Effector memory CD4-positive, alpha-beta T cell (primary cell): ENCODE measurements around the gene CDC42BPA.

ENCODE experiments used
- DNase-seq, 3 donors: peaks; one replicate each; pipeline ENCODE4 v3.0.0-alpha.2; 2020
- H3K27ac ChIP-seq: 2 replicates; pipeline ENCODE4 v1.7.0; 2013; ENCODE audit warnings: mild to moderate bottlenecking, low read length, moderate library complexity; ENCODE audit not compliant: insufficient read depth, poor library complexity, severe bottlenecking
- H3K27me3 ChIP-seq: replicated peaks from 2 replicates; pipeline ENCODE4 v1.7.0; 2013; ENCODE audit warnings: mild to moderate bottlenecking, low read length; ENCODE audit not compliant: insufficient read depth, control insufficient read depth, poor library complexity, severe bottlenecking
- H3K36me3 ChIP-seq: 2 replicates; pipeline ENCODE4 v1.7.0; 2013; ENCODE audit warnings: mild to moderate bottlenecking, low read length, moderate library complexity; ENCODE audit not compliant: control insufficient read depth, insufficient read depth
- H3K4me1 ChIP-seq: 2 replicates; pipeline ENCODE4 v1.7.0; 2013; ENCODE audit warnings: low read length, mild to moderate bottlenecking; ENCODE audit not compliant: control insufficient read depth, insufficient read depth, poor library complexity, severe bottlenecking
- H3K4me3 ChIP-seq: 2 replicates; pipeline ENCODE4 v1.7.0; 2013; ENCODE audit warnings: low read length, low read depth, mild to moderate bottlenecking; ENCODE audit not compliant: insufficient read depth, poor library complexity, severe bottlenecking
- H3K9me3 ChIP-seq: 2 replicates; pipeline ENCODE4 v1.7.0; 2013; ENCODE audit warnings: mild to moderate bottlenecking, low read length, moderate library complexity; ENCODE audit not compliant: control insufficient read depth

CDC42BPA gene

DNA sequence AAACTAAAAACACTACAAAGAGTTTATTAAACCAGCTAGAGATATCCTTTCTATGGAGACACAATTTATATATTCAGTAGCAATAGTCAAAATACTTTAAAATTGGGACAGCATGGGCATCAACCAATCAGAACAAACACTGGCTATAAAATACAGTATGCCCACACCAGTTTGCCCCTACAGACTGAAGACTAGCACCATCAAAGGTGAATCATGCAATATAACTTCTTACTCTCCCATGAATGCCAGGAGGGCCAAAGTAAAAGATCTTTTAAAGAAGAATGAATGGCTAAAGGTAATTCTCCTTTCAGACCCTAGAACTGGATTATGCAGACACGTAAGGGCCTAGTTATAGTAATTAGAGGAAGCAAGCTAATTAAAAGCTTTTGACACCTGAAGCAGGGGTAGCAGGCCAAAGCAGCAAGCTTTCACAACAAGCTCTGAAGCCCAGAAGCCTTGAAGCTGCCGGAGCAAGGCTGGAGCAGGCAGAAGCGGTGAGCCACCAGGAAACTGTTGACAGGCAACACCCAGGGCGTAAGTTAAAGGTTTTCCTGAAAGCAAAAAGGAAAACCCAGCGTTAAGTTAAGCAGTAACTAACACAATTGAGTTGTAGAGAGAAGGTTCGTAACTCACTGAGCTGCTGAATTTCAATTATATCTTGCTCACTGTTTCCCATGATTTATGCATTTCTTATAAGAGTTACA lies 99.3 kb downstream of the CDC42BPA start:
- Histone ChIP-seq H3K4me1 (no peaks in the 10 kb centered on the region), H3K27me3 (no peaks in the 10 kb centered on the region), H3K9me3 (no peaks in the 10 kb centered on the region), H3K27ac (no peak overlapping the region), H3K4me3 (no peak overlapping the region), H3K36me3 (no peaks in the 10 kb centered on the region)
- no peak for DNase-seq

DNA sequence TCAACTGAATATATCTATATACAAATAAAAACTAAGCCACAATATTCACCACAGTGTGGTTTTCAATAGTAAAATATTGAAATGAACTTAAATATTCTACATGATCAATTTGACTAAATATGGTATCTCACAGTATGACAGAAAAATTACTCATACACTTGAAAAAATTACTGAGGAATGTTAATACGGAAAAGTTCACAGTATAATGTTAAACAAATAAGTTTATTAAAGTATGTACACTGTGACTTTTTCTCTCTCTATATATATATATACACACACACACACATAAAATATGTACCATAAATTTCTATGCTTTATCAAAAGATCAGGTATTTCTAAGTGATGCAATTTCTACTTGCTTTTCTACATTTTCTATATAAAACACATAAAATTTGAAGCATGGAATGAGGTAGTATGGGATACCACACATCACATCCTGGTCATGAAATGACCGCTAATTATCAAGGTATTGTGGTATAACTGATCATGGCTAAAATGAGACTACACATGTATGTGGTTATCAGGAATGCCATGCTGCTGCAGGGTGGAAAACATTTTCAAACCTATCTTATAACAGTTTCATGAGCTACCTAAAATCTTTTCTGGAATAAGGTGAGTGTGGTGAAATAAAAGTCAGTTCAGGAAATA lies 102.3 kb downstream of the CDC42BPA start:
- Histone ChIP-seq H3K4me1 (no peaks in the 10 kb centered on the region), H3K27me3 (no peaks in the 10 kb centered on the region), H3K4me3 (no peak overlapping the region), H3K9me3 (no peaks in the 10 kb centered on the region), H3K36me3 (no peaks in the 10 kb centered on the region), H3K27ac (no peak overlapping the region)
- no peak for DNase-seq

DNA sequence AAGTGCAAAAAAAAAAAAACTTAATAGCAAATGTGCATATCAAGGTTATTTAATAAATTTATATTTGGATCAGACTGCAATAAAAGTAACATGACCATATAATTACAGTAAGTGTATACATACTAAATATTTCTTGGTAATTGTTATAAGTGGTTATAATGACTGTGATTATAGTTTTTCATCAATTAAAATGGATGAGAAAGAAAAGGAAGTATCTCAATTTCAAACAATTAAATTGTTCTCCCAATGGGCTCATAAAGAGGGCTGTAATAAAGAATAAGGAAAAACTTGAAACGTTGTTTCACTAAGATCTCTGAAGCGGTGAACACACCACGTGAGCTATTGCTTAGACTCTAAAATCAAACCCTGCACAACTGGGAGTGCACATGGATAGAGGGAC lies 104.1 kb downstream of the CDC42BPA start:
- no peak for DNase-seq
- no peaks in the 10 kb centered on the region for H3K27me3 ChIP-seq
- no peaks in the 10 kb centered on the region for H3K36me3 ChIP-seq
- H3K27ac ChIP-seq, result no peak overlapping the region
- H3K4me1 ChIP-seq, result no peaks in the 10 kb centered on the region
- H3K9me3 ChIP-seq, result no peaks in the 10 kb centered on the region
- H3K4me3 ChIP-seq, result no peak overlapping the region

DNA sequence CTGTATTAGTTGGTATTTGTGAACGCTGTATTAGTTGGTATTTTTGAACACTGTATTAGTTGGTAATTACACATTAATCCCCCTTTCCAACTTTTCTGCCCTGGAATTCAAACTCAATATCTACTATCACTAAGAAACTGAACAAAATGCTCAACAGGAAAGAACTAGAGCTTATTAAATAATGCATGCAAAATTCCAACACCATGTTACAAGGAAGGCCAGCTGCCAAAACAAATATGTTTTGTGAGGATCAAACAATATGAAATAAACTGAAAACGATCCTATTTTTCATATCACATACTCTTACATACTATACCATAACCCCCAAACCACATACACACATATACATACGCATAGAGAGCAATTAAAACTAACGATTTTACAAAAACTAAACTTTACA lies 104.9 kb downstream of the CDC42BPA start:
- no peak for DNase-seq

DNA sequence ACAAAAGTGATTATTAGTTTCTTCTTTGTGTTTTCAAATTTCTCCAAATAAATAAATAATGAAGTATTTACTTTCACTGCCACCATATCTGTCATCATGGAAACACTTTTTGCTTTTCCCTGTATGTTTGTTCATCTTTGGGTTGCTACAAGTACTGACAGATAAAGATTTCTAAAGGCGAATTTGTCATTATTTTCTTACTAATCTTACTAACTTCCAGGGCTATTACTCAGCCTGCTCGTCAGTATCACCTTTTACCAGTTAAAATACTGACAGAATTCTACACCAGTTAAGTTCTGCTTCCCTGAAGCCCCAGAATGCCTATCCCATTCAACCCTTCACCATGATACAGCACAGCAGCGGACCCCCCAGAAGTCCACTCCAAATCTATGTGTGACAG lies 106.1 kb downstream of the CDC42BPA start:
- Histone ChIP-seq H3K4me3 (no peak overlapping the region), H3K9me3 (no peaks in the 10 kb centered on the region), H3K27me3 (no peaks in the 10 kb centered on the region), H3K4me1 (no peaks in the 10 kb centered on the region), H3K27ac (no peak overlapping the region), H3K36me3 (no peaks in the 10 kb centered on the region)
- DNase-seq, result no peak

More for the DNA sequence above, 104.9 kb downstream of the CDC42BPA start:
- H3K27me3 ChIP-seq, result no peaks in the 10 kb centered on the region
- H3K36me3 ChIP-seq, result no peaks in the 10 kb centered on the region
- H3K9me3 ChIP-seq, result no peaks in the 10 kb centered on the region
- no peak overlapping the region for H3K4me3 ChIP-seq
- H3K4me1 ChIP-seq, result no peaks in the 10 kb centered on the region
- no peak overlapping the region for H3K27ac ChIP-seq

DNA sequence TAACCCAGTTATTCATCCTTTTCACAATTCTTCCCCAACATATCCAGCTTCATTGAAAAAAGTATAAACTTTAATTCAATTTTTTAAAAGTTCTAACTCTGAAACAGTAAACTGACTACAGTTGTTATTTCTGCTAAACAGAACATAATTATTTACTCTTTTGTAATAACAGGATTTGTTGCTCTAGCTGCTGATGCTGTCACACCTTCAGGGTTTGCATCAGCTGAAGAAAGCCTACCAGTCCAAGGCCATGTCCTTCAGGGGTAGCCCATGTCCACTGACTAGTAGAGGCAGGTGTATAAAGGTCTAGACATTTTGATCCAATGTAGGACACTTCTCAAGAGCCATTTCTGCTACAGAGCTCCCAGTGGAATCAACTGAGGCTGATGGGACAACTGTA lies 107.7 kb downstream of the CDC42BPA start:
- no peak overlapping the region for H3K4me3 ChIP-seq
- no peaks in the 10 kb centered on the region for H3K36me3 ChIP-seq
- no peaks in the 10 kb centered on the region for H3K4me1 ChIP-seq
- no peak for DNase-seq
- H3K27me3 ChIP-seq, result no peaks in the 10 kb centered on the region
- no peaks in the 10 kb centered on the region for H3K9me3 ChIP-seq
- no peak overlapping the region for H3K27ac ChIP-seq

DNA sequence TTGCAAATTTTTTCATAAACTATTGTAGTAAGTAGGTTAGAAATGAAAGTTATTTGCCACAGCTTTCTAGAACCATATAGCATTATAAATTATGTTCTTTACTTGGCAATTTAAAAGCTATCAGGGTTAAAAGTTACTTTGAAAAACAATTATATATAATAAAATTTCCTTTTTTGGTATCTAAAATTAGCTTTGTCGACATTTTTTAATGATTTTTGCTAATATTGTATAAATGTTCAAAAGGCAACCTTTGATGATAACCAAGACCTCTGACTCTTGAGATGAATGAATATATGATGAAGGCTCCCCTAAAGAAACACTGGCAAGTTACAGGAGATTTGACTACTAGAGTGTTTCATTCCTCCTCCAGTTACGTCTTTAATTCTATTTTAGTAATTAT lies 121.2 kb downstream of the CDC42BPA start:
- no peaks in the 10 kb centered on the region for H3K36me3 ChIP-seq
- no peaks in the 10 kb centered on the region for H3K4me1 ChIP-seq
- H3K27ac ChIP-seq, result no peak overlapping the region
- H3K27me3 ChIP-seq, result no peaks in the 10 kb centered on the region
- H3K4me3 ChIP-seq, result no peak overlapping the region
- no peak for DNase-seq
- no peaks in the 10 kb centered on the region for H3K9me3 ChIP-seq

DNA sequence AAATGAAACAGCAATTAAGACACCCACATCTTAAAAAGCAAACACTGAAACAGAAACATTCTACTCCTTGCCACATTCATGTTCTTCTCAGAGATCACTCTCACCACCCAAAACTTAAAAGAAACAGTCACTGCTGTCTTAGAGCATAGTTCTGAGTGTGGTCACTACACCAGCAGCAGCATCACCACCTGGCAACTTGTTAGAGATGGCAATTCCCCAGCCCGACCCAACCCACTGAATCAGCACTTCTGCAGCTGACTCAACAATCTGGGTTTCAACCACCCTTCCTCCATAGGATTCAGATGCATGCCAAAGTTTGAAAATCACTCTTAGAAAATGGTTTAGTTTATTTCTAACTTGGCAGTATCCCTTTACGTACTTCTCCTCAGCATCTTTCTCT lies 126.1 kb downstream of the CDC42BPA start:
- H3K27ac ChIP-seq, result no peak overlapping the region
- no peaks in the 10 kb centered on the region for H3K4me1 ChIP-seq
- H3K9me3 ChIP-seq, result no peaks in the 10 kb centered on the region
- no peaks in the 10 kb centered on the region for H3K36me3 ChIP-seq
- H3K27me3 ChIP-seq, result no peaks in the 10 kb centered on the region
- H3K4me3 ChIP-seq, result no peak overlapping the region
- no peak for DNase-seq

DNA sequence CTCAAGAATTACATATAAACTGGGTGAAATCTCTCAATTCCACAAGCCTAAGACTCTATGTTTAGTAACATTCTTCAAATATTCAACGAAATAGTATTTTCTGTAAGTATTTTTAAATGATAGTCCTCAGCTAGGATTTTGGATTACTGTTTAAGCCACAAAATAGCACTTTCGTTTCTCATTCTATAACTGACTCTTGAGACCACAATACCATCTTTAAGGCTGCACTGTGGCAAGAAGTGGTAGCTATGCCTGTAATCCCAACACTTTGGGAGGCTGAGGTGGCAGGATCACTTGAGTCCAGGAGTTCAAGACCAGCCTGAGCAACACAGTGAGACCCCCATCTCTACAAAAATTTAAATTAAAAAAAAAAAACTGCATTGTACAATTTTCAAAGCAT lies 126.7 kb downstream of the CDC42BPA start:
- Histone ChIP-seq H3K4me3 (no peak overlapping the region), H3K36me3 (no peaks in the 10 kb centered on the region), H3K4me1 (no peaks in the 10 kb centered on the region), H3K27ac (no peak overlapping the region), H3K9me3 (no peaks in the 10 kb centered on the region), H3K27me3 (no peaks in the 10 kb centered on the region)
- DNase-seq, result no peak

DNA sequence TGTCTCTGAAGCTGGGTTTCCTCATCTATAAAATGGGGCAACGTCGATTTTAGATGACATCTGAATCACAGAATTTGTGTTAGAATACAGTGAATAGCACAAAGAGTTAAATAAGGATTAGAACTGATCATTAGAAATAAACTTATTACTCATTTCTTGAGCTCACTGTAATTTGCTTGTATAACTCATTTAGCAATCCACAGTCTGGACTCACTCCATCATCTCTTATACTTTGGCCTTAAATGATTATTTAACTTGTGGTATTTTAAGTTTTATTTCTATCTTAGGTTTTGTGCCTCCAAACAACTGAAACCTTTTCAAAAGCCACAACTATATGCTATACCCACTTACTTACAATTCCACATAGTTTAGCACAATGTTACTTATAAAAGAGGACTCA lies 128.0 kb downstream of the CDC42BPA start:
- no peak overlapping the region for H3K27ac ChIP-seq
- H3K4me3 ChIP-seq, result no peak overlapping the region
- H3K36me3 ChIP-seq, result no peaks in the 10 kb centered on the region
- DNase-seq, result no peak
- no peaks in the 10 kb centered on the region for H3K4me1 ChIP-seq
- H3K9me3 ChIP-seq, result no peaks in the 10 kb centered on the region
- H3K27me3 ChIP-seq, result no peaks in the 10 kb centered on the region
